ENCODE data around the gene PCAT7. TPM values are rescaled to one million over a fixed set of nuclear protein-coding genes. Genes with fewer than 3 reads are reported as not detected.
A peak's percentile ranks its signal among the peaks of the same experiment; 100 is the strongest.
"Not testable (repeated sequence)": the region's sequence is repeated elsewhere in the genome, so short reads cannot be mapped to it uniquely, and the experiment has no call there.

The PCAT7 gene
- 2.2 TPM for total RNA-seq

DNA sequence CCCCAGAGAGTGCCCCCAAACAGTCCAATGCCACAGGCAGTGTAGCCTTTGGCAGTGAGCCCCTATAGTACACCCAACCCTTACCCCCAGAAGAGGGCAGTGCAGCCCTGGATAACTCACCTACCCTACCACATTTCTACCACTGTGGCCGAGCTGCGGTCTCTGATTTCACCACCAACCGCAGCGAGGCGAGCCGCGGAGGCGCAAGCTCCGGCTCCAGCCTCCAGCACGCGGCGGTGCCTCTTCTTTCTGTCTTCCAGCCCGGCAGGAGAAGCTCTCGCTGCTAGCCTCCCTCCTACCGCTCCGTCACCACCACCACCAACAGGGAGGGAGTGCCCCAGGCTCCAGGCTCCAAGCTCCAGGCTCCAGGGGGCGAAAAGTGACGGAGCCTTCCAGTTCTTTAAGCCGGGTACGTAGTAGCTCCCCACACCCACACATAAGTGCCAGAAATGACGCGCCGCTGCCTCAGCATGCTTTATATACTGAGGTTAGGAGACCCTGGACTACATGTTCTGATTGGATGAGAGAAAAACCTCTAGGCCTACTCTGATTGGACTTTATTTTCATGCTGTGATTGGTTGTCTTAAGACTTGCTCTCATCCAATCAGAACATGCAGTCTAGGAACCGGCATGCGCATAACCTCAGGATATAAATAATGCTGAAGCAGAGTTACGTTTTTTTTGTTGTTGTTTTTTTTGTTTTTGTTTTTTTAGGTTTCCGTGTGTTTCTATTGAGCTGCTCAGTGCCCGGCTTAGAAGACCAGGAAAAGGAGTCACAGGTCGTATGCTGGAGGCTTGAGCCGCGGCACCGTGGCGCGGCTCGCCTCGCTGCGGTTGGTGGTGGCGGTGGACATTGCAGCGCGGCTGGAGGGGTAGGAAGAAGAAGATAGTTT lies at the start of gene PCAT7:
Gene PCAT7, plus strand, starts transcription at position 645 of the 893 bp plus-strand sequence.
- peak; percentile 84 for DNase-seq (ENCODE audit: low spot score)
- ATAC-seq = peak; percentile 89

GRCh38 chr9:94506370-94506769 lies 48.5 kb upstream of the PCAT7 start:
- ATAC-seq; DNase-seq (ENCODE audit: low spot score): not testable (repeated sequence)

GRCh38 chr9:94507531-94508258 lies 47.2 kb upstream of the PCAT7 start:
- ATAC-seq = no peak

DNA sequence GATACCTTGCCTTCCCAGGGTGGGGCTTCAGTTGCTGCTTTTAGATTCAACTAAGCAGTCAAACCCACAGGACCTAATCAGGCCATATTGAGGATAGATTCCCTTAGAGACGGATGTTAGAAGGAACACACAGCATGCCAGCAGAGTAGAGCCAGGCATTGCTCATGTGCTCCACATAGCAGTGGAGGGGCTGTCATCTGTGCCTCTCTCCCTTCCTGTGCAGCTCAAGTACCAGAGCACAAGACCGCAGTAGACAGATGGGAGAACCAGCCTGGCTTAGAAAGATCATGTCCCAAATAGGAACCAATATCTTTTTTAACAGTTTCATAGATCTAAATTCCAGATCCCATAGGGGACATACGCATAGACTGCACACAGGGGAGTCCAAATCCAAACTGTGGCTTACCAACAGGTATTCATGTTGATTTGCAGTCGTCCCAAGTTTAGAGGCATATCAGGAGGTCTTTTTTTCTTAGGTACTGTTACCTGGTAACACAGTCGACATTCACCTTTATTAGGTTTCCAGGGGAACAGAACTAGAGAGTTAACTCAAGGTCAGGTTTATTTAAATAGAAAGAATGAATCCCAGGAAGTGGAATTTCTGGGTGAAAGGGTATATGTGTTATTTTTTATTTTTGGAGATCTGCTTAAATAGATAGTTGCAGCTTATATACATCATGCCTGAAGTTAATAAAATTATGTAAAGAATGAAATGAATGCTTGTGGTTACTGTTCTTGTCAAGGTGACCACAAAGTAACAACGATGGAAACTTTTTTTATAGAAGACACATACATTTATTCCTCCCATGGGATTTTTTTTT lies 43.5 kb upstream of the PCAT7 start:
- no peak for ATAC-seq
- DNase-seq (ENCODE audit: low spot score) = no peak

More at GRCh38 chr9:94507531-94508258, 47.2 kb upstream of the PCAT7 start:
- no peak for DNase-seq (ENCODE audit: low spot score)

DNA sequence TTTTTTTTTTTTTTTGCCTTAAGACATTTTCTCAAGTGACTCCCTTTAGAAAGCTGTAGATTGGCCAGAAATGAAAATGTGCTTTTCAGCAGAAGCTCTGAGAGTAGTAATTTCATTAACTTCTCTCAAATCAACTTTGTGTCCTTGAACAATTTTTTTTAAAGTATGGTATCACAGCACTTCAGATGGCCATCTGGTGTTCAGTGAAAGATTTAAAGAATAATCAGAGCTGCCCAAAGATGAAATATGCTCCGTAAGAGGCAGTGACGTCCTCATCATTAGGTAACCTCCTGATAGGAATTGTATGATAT lies 43.0 kb upstream of the PCAT7 start:
- DNase-seq (ENCODE audit: low spot score) = no peak
- ATAC-seq = no peak

DNA sequence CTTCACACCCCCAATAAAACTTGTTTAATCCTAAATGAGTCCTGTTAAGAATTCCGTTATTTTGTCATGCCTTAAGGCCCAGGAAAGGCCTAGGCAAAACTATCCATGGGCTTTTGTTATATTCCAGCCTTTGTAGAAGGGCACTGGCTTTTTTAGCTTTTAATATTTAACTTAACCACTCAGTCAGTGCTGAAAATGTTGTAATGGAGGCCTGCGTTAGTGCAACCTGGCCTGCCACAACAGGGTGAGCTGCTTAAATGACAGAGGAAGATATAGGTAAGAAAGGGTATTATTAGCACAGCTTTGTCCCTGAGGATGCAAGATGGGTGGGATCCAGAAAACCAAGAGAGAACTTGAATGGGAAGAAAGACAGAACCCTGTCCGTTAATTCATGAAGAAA lies 40.2 kb upstream of the PCAT7 start:
- peak; percentile 70 for ATAC-seq

GRCh38 chr9:94517254-94517653 lies 37.6 kb upstream of the PCAT7 start:
- peak; percentile 48 for ATAC-seq

More for the DNA sequence above, 40.2 kb upstream of the PCAT7 start:
- no peak for DNase-seq (ENCODE audit: low spot score)

GRCh38 chr9:94525396-94526035 lies 29.4 kb upstream of the PCAT7 start:
- no peak for DNase-seq (ENCODE audit: low spot score)
- no peak for ATAC-seq

More at GRCh38 chr9:94517254-94517653, 37.6 kb upstream of the PCAT7 start:
- DNase-seq (ENCODE audit: low spot score) = no peak

- no peak for ATAC-seq
- DNase-seq (ENCODE audit: low spot score) = no peak
These were observed 28.6 kb upstream of the PCAT7 start for GRCh38 chr9:94526271-94526670.

- DNase-seq (ENCODE audit: low spot score) = no peak
- no peak for ATAC-seq
These were observed 27.9 kb upstream of the PCAT7 start for GRCh38 chr9:94526951-94527350.

DNA sequence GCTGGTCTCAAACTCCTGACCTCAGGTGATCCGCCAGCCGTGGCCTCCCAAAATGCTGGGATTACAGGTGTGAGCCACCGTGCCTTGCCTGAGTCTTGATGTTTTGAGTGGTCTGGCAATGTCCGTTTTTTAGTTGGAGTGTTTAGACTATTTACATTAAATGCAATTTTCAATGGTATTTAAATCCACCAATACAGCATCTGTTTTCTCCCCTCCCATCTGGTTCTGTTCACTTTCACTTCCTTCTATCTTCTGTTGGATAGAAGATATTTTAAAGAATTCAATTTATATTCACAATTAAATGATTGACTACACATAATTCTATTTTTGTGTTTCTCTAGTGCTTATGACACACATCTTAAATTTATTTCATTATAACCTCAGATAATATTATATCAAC lies 26.0 kb upstream of the PCAT7 start:
- DNase-seq (ENCODE audit: low spot score) (no peak), ATAC-seq (no peak)

- DNase-seq (ENCODE audit: low spot score) (no peak), ATAC-seq (peak; percentile 96)
These were observed 21.7 kb upstream of the PCAT7 start for GRCh38 chr9:94533155-94533554.

GRCh38 chr9:94533601-94534000 lies 21.3 kb upstream of the PCAT7 start:
- ATAC-seq = peak; percentile 30
- no peak for DNase-seq (ENCODE audit: low spot score)

DNA sequence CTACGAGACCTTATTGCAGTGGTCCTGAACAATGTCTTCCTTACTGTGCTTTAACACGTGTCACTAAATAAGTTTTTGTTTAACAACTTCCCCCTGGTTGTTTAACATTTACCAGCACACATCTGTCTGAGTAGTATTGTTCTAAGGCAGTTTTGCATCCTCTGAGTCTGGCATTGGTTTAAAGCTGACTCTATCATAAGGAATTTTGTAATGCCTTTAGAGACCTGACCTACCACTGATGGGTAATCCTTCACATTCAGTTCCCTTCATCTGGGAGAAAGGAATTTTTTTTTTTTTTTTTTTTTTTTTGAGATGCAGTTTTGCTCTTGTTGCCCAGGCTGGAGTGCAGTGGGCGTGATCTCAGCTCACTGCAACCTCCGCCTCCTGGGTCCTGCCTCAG lies 20.0 kb upstream of the PCAT7 start:
- DNase-seq (ENCODE audit: low spot score) (no peak), ATAC-seq (no peak)

DNA sequence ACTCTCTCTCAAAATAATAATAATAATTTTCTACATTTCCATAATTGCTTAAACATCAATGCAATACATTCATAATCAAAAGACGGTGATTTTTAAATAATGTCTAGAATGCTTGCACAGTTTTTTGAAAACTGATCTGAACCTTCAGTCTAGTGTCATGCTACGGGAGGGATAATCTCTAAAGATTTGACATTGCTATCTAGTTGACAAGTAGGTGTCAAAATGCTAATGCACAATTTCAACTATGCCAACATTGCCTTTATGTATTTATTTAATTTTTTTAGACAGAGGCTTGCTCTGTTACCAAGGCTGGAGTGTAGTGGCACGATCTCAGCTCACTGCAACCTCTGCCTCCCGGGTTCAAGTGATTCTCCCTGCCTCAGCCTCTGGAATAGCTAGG lies 16.0 kb upstream of the PCAT7 start:
- no peak for DNase-seq (ENCODE audit: low spot score)
- no peak for ATAC-seq

- not testable (repeated sequence) for DNase-seq (ENCODE audit: low spot score); ATAC-seq
These were observed 10.5 kb upstream of the PCAT7 start for GRCh38 chr9:94544335-94544734.

DNA sequence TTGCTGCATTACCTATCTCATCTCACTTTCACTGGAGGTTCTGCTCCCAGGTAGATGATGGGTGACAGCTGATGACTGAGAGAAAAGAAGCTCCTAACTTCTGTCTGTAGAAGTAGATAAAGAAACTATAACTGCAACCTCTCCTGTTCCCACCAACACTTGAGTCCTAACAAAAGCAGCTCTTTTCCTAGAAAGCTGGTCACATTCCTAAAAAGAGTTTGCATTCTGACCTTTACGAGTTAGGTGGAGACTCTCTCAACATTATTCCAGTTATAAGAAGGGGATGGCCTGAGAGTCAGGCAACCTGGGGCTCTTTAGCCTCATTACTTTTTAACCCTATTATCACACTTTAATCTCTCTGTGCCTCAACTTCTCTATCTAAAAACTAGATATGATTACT lies 8.9 kb upstream of the PCAT7 start:
- DNase-seq (ENCODE audit: low spot score) (no peak), ATAC-seq (no peak)

GRCh38 chr9:94553029-94553938 lies 1.6 kb upstream of the PCAT7 start:
- ATAC-seq (peak; percentile 76), DNase-seq (ENCODE audit: low spot score) (peak; percentile 93)

GRCh38 chr9:94554078-94554438 lies 825 bp upstream of the PCAT7 start:
- ATAC-seq (peak; percentile 65), DNase-seq (ENCODE audit: low spot score) (no peak)

DNA sequence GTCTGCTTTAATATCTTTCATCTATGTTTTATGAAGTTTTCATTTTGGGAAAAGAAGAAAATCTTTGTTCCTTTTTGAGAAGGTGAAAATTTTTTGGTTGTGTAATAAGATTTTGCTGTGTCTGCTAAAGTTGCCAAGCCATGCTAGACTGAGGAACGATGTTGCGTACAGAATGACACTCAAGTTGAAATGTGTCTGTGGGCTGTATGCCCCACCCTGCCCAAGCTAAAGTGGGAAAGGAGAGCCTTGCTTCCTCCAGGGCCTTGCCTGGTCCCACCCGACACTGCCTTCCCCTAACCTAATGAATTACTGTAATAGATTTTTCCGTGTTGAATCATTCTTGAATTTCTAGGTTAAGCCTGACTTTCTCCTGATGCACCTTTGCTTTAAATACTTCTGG lies 2.5 kb downstream of the PCAT7 start:
- ATAC-seq (no peak), DNase-seq (ENCODE audit: low spot score) (no peak)
